ENCODE results near the gene TGFB1. TPM values are rescaled to one million over a fixed set of nuclear protein-coding genes. Genes with fewer than 3 reads are reported as not detected.
"Not testable (repeated sequence)": the region's sequence is repeated elsewhere in the genome, so short reads cannot be mapped to it uniquely, and the experiment has no call there.

TGFB1 gene
- total RNA-seq, 4 donors from 2014 or later = 11.4 to 26.9 (median 22.2) TPM

DNA sequence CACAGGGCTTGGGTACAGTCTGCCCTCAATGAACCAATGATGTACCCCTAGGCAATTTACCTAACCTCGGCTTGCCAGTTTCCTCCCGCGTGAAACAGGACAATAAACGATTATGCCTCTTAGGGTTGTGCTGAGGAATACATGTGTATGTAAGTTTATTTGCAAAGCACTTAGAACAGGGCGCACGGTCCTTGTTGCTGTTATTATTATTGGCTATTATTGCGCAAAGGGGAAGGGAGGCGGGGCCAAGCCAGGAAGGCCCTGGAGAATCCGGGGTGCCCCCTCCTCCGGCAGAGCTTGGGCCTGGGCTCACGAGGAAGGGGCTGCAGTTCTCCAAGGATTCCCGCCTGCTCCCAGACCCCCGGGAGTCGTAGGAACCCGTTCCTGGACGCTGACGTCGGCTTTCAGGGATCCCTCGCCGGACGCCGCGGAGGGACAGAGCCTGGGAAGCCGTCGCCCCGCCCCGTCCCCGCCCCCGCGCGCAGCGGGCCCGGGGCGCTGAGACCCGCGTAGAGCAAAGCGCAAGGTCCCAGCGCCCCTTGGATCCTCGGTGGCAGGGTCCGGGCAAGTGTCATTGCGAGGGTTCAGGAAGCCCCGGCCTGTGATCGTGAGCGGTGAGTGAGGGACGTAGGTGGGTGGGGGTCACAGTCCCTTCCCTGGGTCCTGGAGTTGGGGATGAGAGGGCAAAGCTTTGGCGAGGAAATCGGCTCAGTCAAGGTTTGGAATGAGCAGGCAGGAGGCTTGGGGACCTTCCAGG is 22.7 kb upstream of the TGFB1 start, which contains the start of gene TMEM91:
Gene TMEM91, plus strand, starts transcription at position 293 of the 757 bp plus-strand sequence. CDS start 1,777 bp downstream, outside the sequence.
- DNase-seq (ENCODE audit: low spot score in 2 of 2) = peak in 1 of 2 donors; percentile 91
- no peak for TF ChIP-seq POLR2A (IDR thresholded peaks at IDR 0.05)
- 2 to 5% methylated on average over 37 to 40 of the region's 47 CpGs for WGBS, 2 donors
- H3K4me3 ChIP-seq (ENCODE audit: low read depth, poor library complexity, severe bottlenecking) = peak within 1 kb of the TSS; percentile 54
- intact Hi-C loops (cut with DNase I; ENCODE audit: low total_unique reads) = no loop called here

DNA sequence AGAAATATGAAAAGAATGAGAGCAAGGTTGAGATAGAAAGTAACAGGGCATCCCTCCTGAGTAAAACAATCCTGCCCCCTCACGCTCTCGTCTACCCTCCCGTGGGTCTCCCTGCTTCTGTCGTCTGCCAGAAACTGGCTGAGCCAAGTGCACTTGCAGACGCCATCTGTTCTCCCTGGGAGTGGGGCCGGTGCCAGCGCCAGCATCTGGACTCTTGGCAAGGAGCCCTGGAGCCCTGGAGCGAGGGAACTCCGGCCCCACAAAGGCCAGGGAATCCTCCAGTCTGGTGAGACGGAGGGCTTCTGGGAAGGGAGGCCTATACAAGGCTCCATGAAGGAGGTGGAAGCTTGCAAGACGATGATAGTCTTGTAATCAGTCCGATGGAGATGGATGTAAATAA is 20.3 kb upstream of the TGFB1 start:
- DNase-seq (ENCODE audit: low spot score in 2 of 2) = peak in 1 of 2 donors; percentile 93
- intact Hi-C loops (cut with DNase I; ENCODE audit: low total_unique reads) = no loop called here
- TF ChIP-seq POLR2A (IDR thresholded peaks at IDR 0.05) (no peak), CTCF (IDR thresholded peaks at IDR 0.05) (no peak)
- no peak overlapping the region for H3K4me3 ChIP-seq (ENCODE audit: low read depth, poor library complexity, severe bottlenecking)
- 9 to 32% methylated on average over 12 of the region's 12 CpGs for WGBS, 2 donors

GRCh38 chr19:41372501-41372900 is 18.8 kb upstream of the TGFB1 start:
- TF ChIP-seq POLR2A (IDR thresholded peaks at IDR 0.05) (no peak), CTCF (IDR thresholded peaks at IDR 0.05) (no peak)
- no peak for DNase-seq (ENCODE audit: low spot score in 2 of 2)
- intact Hi-C loops (cut with DNase I; ENCODE audit: low total_unique reads) = no loop called here
- WGBS, 2 donors = 74 to 81% methylated on average over 2 of the region's 2 CpGs
- H3K4me3 ChIP-seq (ENCODE audit: low read depth, poor library complexity, severe bottlenecking) = no peak overlapping the region

GRCh38 chr19:41371541-41371940 is 17.8 kb upstream of the TGFB1 start:
- TF ChIP-seq CTCF (IDR thresholded peaks at IDR 0.05) (no peak), POLR2A (IDR thresholded peaks at IDR 0.05) (no peak)
- WGBS, 2 donors = 95 to 97% methylated on average over 8 of the region's 8 CpGs
- intact Hi-C loops (cut with DNase I; ENCODE audit: low total_unique reads) = no loop called here
- no peak for DNase-seq (ENCODE audit: low spot score in 2 of 2)
- H3K4me3 ChIP-seq (ENCODE audit: low read depth, poor library complexity, severe bottlenecking) = no peak overlapping the region

GRCh38 chr19:41371119-41371518 is 17.4 kb upstream of the TGFB1 start:
- H3K4me3 ChIP-seq (ENCODE audit: low read depth, poor library complexity, severe bottlenecking); intact Hi-C loops (cut with DNase I; ENCODE audit: low total_unique reads); DNase-seq (ENCODE audit: low spot score in 2 of 2): not testable (repeated sequence)
- WGBS, 2 donors = 79 to 88% methylated on average over 5 of the region's 5 CpGs

DNA sequence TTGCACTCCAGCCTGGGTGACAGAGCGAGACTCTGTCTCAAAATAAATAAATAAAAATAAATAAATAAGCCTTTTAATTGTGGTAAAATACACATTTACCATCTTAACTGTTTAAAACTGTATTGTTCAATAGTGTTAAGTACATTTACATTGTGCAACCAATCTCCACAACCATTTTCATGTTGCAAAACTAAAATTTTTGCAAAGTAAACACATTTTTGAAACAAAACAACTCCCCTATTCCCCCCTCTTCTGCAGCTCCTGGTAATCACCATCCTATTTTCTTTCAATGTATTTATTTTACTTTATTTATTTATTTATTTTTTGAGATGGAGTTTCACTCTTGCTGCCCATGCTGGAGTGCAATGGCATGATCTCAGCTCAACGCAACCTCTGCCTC is 16.0 kb upstream of the TGFB1 start:
- intact Hi-C loops (cut with DNase I; ENCODE audit: low total_unique reads) = no loop called here
- WGBS, 2 donors = 95 to 96% methylated on average over 2 of the region's 2 CpGs
- DNase-seq (ENCODE audit: low spot score in 2 of 2) = no peak
- H3K4me3 ChIP-seq (ENCODE audit: low read depth, poor library complexity, severe bottlenecking) = no peak overlapping the region
- TF ChIP-seq CTCF (IDR thresholded peaks at IDR 0.05) (no peak), POLR2A (IDR thresholded peaks at IDR 0.05) (no peak)

- no peak overlapping the region for H3K4me3 ChIP-seq (ENCODE audit: low read depth, poor library complexity, severe bottlenecking)
- no peak for TF ChIP-seq POLR2A (IDR thresholded peaks at IDR 0.05)
- TF ChIP-seq CTCF (IDR thresholded peaks at IDR 0.05) = no peak
- 35 to 41% methylated on average over 6 of the region's 6 CpGs for WGBS, 2 donors
- DNase-seq (ENCODE audit: low spot score in 2 of 2) = no peak
- intact Hi-C loops (cut with DNase I; ENCODE audit: low total_unique reads) = no loop called here
Observed at GRCh38 chr19:41367848-41368301, 14.2 kb upstream of the TGFB1 start.
